UCSD-AML1 (cell line): ENCODE results near the gene ZNF175.

Experiments
- DNase-seq: peaks from one replicate; lab custom pipeline; 2025; ENCODE audit not compliant: unreplicated experiment; lab: John Stamatoyannopoulos, UW

The ZNF175 gene

DNA sequence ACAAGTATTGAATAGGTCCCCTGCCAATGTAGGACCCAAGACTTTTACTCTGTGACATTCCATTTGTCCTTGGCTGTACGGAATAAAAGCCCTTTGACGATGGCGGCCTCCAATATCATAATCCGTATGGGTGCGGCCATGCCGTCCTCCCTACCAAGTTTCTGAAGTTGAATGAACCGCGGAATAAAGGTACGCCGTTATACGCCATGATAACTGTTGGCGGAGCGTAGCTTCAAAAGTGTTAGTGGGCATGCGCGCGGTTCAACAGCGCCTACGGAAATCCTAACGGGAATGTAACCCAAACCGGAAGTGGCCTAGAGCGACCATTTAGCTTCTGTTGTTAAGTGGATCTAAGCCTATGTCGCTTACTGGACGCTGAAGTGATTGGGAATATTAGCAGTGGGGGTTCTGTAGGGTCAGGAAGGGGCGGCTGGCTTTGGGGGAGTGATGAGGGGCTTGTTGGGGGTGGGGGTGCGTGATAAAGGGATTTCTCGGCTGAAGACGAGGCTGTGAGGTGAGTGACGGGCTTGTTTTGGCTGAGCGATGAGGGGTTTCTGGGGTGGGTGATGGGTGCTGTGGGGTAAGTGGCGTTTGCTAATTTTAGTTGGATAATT, at the start of gene ZNF175:
Gene ZNF175 (plus strand): TSS at position 322 of the 614 bp plus-strand sequence. CDS start 2,047 bp downstream, outside the sequence.
- peak; percentile 97 for DNase-seq

DNA sequence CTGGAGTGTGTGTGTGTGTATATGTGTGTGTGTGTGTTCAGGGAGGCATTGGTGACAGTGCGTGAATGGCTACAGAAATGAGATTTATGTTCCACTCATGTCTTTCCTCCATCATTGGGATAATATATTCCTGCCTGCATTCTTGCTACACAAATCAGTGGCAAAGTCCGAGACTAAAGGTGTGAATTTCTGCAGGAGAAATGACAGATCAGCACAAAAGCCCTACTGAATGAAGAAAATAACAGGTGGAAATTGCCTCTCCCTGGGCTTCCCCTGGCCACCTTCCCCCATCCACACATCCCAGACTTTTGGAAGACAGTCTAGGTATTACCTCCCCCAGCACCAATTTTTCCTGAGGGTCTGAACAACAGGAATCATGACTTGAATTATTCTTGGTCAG, 49.7 kb upstream of the ZNF175 start:
- no peak for DNase-seq

DNA sequence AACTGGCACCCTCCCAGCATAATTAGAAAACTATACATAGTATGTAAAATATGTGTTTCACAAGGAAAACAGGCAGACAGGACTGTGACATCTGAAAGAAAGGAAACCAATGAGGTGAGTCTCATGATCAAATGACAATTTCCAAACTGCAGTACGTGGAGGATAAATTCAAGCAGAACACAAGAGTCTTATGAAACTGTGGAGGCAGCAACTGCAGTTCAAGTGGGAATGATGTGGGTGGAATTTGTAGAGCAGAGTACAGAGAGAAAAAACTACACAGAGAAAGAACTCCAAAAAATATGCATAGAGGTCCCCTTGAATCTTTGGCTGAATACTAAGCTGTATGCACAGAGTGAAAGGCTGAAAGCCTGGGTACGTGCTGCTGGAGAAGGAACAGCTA, 49.3 kb upstream of the ZNF175 start:
- DNase-seq, result no peak

DNA sequence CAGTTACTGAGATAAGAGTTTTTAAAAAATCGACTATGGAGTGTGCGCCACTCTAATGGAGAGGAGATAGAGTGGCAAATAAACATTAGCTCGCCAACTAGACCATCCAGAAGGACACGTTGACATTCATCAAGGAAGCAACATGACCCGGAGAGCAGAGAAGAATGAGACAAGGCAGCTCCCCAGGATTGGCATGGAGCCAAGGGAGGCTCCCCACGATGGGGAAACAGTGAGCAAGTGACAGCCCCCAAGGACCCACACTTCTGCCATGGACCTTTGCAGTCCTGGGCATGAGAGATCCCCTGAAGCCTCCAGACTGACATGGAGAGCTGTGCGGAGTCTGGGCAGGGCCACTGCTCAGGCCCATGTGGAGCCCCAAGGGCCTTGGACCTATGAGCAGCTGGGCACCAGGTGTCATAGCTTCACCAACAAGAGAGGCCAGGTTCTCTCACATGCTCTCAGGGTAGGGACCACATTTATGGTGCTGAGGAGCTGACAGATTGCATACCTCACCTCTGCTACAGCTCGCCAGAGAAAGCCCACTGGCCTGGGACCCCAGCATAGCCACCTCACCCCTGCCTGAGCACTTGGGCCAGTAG, 46.3 kb upstream of the ZNF175 start:
- DNase-seq, result no peak

DNA sequence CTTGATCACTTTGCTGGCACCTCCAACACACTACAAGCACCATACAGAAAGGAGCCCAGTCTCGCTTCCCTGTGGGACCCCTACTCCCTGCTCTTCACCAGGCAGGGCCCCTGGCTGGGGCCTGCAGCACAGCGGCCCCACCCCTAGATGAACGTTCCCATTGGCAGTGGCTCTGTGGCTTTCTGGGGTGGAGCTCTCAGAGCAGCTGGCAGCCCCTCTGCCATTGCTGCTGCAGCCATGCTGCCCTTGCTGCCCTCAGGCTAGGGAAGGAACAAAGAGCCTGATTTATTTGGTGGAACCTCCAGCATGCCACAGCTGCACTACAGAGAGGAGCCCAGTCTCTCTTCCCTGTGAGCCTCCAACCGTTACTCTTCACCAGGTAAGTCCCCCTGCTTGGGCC, 45.4 kb upstream of the ZNF175 start:
- DNase-seq, result no peak

DNA sequence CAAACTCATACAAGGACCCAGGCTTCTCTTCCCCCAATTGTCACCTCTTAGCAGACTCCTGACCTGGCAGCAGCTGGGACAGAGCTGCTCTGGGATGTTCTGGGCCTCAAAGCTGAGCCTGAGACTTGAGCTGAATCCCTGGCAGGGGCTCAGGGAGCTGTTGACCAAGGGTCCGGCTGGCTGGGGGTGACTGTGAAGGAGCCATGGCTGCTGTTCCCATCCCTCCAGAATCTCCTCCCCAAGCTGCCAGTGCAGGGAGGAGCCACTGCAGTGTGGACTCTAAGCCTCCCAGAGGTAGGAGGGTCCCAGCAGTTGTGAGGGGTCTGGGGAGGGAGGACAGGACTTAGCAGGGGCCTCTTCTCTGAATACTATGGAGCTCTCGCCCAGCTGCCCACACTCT, 41.8 kb upstream of the ZNF175 start:
- DNase-seq, result no peak

DNA sequence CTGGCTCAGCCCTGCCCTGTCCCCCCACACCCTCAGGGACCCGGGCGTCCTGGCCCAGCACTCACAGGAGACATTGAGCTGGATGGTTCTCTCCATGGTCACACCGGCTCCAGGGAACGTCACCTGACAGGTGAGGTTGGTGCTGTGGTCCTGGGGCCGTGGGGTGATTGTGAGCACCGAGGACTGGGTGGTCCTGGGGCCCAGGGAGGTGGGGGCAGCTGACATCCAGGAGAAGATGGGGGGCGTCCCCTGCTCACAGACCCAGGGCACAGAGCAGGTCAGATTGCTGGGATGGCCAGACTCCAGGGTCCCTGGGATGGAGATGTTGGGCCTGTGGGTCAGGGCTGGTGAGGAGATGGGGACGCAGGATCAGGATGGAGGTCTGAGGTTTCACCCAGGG, 40.5 kb upstream of the ZNF175 start:
- no peak for DNase-seq

DNA sequence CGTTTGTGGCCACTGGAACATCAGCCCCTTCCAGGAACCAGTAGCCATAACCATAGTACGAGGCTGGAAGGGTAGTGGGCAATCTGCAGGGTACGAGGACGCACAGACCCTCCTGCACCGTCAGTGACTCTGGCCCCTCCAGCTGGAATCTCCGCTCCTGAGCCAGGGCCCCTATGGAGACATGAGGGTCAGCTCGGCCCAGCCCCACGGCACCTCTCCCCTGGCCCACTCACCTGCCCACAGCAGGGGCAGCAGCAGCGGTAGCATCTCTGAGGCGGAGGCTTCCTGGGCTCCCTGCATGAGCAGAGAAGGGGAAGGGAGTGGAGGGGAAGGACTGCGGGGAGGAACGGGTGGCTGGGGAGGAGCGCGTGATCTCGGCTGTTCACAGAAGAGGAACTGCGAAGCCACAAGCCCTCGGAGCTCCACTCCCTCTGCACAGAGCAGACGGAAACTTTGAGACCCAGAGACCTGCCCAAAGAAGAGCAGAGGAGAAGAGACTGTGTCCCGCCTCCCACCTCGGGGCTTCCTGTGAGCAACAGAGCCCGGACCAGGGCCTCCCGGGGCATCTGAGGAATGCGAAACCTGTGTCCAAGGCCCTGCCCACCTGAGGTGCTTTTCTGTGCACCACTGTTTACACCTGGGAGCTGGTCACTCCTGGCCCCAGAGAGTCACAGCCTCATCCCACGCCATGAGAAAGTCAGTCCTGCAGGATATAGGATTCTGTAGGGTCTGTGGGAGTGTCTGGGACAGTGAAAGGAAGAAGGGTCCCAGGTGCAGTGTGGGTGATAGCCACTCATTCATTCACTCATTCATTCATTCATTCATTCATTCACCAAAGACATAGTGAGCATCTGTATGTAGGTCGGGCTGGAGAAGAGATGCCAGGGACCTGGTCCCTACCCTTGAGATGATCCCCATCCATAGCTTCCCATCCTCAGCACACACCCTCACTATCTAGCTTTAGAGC, 39.5 kb upstream of the ZNF175 start, which contains the start of gene SIGLEC6:
Gene SIGLEC6 (minus strand): TSS at position 322 of the 967 bp plus-strand sequence. CDS start 22 bp downstream, at position 300.
- peak; percentile 86 for DNase-seq

DNA sequence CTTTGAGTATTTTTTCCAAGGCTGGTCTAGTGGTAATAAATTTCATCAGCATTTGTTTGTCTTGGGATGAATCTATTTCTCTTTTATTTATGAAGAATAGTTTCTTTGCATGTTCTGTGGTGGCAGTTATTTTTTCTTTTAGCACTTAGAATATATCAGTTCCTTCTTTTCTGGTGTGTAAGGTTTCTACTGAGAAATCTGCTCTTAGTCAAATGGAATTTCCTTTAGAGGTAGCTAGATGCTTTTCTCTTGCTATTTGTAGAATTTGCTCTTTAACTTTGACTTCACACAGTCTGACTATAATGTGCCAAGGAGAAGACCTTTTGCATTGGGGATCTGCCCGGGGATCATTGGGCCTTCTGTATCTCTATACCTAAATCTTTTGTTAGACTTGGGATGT, 35.5 kb upstream of the ZNF175 start:
- no peak for DNase-seq

DNA sequence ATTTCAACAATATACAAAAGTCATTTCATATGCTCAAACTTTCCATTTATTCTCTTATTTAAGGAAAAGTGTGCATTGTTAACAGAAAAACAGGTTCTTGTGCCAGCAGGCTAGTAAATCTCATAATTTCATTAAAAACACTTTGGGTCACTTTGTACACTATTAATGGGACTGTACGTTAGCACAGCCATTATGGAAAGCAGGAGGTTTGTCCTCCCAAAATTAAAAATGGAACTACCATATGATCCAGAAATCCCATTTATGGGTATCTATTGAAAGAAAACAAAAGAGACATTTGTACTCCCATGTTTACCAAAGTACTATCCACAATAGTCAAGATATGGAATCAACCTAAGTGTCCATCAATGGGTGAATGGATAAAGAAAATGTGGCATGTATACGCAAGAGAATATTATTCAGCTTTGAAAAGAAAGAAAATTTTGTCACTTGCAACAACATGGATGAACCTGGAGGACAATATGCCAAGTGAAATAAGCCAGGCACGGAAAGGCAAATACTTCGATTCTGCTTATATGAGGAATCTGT, 31.2 kb upstream of the ZNF175 start:
- DNase-seq, result no peak

DNA sequence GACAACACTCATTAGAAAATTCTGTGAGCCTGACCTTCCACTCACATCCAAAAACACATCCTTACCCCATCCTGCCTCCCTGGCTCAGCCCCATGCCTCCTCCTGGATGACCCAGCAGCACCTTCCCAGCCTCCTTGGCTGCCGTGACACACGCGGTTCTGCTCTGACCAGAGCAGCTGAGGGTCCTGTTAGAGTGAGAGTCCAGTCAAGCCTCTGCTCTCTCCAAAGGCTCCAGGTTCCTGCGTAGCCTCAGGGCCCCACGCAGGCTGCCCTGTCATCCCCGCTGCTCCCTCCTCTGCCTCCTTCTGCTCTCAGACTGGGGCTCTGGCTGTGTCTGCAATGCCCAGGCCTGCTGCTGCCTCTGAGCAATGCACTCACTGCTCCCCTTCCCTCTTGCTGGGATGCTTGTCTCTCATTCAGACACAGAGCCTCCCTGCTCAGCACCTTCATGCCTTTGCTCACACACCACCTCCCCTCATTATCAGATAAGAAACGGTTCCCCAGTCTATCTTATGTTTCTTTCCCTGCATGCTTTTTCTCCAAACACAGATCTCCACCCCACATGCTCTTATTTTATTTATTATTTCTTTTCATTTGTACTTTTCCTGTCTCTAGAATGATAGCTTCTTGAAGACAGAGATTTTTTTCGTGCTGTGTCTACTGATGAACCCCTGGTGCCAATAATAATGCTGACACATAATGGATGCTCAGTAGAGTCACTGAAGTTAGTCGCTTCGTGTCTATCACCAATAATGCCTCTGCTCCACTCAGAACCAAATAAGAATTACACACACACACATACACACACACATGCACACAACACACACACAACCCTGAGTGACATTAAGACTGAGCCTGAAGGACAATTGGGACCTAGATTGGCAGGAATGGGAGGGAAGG, 29.4 kb upstream of the ZNF175 start:
- no peak for DNase-seq

DNA sequence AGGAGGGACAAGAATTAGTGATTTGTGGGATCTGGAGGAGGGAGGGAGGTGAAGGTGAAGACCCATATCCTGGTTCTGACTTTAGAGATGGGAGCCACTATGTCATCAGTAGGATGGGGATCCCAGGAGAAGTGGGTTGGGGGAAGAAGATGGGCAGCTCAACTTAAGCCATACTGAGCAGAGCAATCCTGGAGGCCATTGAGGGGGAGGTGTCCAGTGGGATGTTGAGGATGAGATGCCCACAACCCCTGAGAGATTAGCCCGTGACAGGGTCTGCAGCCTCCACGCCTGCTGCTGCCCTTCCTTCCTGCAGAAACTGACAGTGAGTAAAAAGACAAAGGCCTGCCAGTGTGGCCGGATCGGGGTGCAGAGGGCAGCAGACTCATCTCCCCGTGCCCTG, 28.4 kb upstream of the ZNF175 start:
- DNase-seq, result no peak

DNA sequence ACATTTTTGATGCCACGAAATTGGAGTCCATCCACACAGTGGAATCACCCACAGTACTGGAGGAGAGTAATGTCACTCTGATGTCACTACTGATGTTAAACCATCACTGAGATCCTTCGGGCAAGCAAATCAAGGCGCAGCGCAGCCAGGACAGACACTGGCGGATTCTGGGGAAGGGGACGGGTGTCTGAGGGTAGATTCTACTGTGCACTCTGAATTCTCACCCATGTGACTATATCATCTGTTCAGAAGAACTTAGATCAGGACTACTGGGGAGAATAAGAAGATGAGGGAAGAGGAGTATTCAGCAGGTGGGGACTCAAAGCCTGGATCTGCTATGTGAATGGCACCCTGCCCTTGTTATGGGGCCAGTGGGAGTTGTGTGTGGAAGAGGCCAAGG, 27.0 kb upstream of the ZNF175 start:
- no peak for DNase-seq

DNA sequence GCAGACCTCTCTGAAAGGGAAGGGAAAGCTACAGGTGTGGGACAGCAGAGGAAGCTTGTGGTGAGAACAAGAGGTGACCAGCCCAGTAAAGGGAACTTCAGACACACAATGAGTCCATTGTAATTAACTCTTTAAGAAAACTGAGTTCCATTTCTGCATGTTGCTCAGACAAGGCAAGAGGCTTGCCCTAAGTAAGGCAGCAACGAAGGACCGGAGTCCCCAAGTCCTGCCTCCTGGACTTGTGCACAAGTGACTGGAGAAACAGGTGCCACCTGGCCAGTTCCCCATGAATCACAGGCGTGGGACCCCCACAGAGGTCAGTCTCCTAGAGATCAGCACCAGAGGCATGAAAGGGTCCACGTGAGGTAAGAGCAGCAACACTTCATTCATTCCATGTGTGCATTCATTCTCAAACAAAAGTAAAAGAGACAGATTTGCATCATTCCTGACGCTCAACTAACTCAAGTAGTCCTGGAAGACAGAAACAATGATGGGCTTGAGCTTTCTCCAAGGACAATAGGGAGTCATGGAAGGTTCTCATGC, 24.9 kb upstream of the ZNF175 start:
- DNase-seq, result no peak

DNA sequence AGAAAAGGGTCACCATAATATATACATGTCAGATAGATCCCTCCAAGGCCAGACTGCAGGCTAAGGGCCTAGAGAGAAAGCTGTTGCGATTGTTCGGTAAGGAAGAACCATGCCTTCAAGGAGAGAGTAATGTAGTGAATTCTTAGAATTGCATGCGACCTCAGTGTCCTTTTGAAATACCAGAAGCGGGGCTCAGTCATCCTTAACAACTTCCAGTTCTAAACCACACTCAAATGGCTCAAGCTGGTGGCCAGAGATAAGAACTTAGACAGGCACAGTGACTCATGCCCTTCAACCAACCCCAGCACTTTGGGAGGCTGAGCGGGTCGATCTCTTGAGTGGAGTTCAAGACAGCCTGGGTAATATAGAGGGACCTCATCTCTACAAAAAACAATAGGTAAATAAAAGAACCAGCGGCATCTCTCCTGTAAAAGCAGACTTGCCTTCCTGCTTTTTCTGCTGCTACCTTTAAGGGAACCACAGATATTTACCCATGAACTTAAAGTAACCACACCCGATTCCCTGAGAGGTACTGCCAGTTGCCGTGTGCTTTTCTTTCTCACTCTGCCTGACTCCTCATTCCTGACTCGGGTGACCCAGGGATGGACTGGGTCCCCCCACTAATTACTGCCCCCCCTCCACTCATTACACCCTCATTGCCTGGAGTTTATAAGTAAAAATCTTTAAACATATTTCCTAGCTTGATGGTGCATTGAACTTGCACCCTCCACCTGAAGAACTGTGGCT, 24.3 kb upstream of the ZNF175 start:
- DNase-seq, result peak; percentile 70

DNA sequence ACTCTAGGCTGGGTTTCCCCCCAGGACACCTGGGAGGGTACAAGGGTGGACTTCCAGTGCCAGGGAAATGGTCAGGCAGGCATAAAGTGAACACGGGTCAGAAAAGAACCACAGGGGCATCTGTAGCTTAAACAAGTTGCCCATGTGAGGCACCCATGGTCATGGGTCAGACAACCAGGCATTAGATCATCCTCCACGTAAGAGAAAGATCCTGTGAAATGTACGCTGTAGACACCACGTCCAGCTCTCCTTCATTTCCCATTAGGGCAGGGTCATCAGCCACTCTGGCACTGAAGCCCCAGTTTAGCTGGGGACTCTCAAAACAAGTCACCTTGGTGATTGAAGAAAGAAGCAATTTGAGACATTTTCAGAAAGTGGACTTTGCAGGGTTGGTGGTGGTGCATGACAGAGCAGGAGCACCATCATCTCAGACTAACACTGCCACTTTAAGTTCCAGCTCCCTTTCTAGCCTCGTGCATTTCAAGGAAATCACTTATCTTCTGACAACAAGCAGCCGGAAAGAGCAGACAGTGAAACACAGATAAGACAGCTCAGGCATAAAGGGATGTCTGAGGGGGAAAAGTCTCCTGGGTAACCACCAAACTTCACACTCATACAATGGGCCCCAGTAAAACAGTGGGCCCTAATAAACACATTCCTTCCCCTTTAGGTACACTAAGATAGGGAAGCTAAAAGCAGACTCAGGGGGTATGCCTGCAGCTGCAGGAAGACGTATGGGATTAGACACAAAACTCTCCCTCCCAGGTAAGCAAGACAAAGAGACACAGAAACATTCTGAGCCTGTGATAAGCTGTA, 23.5 kb upstream of the ZNF175 start:
- DNase-seq, result no peak

DNA sequence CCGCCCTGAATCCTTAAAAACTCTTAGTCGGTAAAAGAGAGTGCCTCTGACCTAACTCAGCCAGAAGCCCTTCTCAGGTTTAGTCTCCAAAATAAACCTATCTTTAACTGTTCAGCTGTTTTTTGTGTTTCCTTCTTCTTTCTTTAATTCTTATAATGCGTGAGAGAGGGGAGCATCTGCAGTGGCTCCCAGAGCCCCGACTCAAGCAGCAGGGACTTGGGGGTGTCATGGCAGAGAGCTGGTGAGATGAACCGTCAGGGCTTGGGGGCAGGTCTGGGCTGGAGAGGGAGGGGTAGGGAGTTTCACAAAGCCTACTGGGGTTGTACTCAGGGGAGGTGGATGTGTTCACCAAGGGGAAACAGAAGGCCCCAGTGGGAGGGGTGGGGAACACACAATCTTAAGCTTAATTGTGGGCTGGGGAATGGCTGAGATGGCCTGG, 22.9 kb upstream of the ZNF175 start:
- no peak for DNase-seq

DNA sequence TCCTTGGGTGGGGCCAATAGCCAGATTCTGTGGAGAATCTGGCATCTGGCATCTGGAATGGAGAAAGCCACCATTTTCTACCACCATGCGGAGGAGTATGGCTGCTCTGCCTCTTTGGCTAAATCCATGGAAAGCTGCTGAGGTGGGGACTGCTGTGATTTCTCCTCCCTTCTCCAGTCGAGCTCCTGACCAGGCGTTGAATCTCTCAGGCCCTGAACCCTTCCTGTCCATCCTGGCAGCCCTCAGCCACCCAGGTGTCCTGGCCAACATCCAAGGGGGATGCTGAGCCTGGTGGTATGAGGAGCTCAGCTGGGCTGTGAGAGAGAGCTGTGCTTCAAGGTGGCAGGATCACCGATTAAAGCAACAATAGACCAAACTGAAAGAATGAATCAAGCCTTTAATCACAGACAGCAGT, 22.2 kb upstream of the ZNF175 start:
- no peak for DNase-seq
